AG08395 (cell line): ENCODE measurements around the gene TRIM62.

Experiments
- DNase-seq: peaks from one replicate; pipeline ENCODE4 v3.0.0; 2012; ENCODE audit warnings: mixed read lengths, low spot score

The TRIM62 gene

GRCh38 chr1:33097137-33097611, 84.7 kb downstream of the TRIM62 start:
- no peak for DNase-seq

GRCh38 chr1:33096363-33097005, 85.4 kb downstream of the TRIM62 start:
- no peak for DNase-seq
